GM21515 (cell line): ENCODE measurements around the gene NRP1.
"Not testable (repeated sequence)": the region's sequence is repeated elsewhere in the genome, so short reads cannot be mapped to it uniquely, and the experiment has no call there.

ENCODE experiments used
- ATAC-seq: cut with Tn5 transposase; IDR thresholded peaks from one replicate; pipeline ENCODE4 v1.9.1; 2021; ENCODE audit not compliant: unreplicated experiment

The NRP1 gene

GRCh38 chr10:33240931-33241330, 93.5 kb downstream of the NRP1 start:
- ATAC-seq: no peak

GRCh38 chr10:33240258-33240657, 94.2 kb downstream of the NRP1 start:
- ATAC-seq: no peak

GRCh38 chr10:33239257-33239656, 95.2 kb downstream of the NRP1 start:
- ATAC-seq: no peak

GRCh38 chr10:33238643-33239042, 95.8 kb downstream of the NRP1 start:
- ATAC-seq: no peak

GRCh38 chr10:33237736-33238624, 96.5 kb downstream of the NRP1 start:
- ATAC-seq: no peak

- ATAC-seq: no peak
Observed at GRCh38 chr10:33236916-33237315, 97.6 kb downstream of the NRP1 start.

GRCh38 chr10:33235951-33236350, 98.5 kb downstream of the NRP1 start:
- no peak for ATAC-seq

GRCh38 chr10:33235251-33235884, 99.1 kb downstream of the NRP1 start:
- no peak for ATAC-seq

- ATAC-seq: no peak
Observed at GRCh38 chr10:33234831-33235237, 99.6 kb downstream of the NRP1 start.

- no peak for ATAC-seq
Observed at GRCh38 chr10:33233635-33234034, 100.8 kb downstream of the NRP1 start.

- no peak for ATAC-seq
Observed at GRCh38 chr10:33233221-33233620, 101.2 kb downstream of the NRP1 start.

- ATAC-seq: no peak
Observed at GRCh38 chr10:33231621-33232350, 102.7 kb downstream of the NRP1 start.

GRCh38 chr10:33229949-33230267, 104.6 kb downstream of the NRP1 start:
- no peak for ATAC-seq

GRCh38 chr10:33229252-33229948, 105.1 kb downstream of the NRP1 start:
- no peak for ATAC-seq

GRCh38 chr10:33228426-33228825, 106.0 kb downstream of the NRP1 start:
- no peak for ATAC-seq

- ATAC-seq: no peak
Observed at GRCh38 chr10:33227489-33227888, 107.0 kb downstream of the NRP1 start.

- no peak for ATAC-seq
Observed at GRCh38 chr10:33224251-33224965, 110.1 kb downstream of the NRP1 start.

- no peak for ATAC-seq
Observed at GRCh38 chr10:33223326-33224000, 111.0 kb downstream of the NRP1 start.

GRCh38 chr10:33222304-33222703, 112.2 kb downstream of the NRP1 start:
- ATAC-seq: not testable (repeated sequence)

GRCh38 chr10:33217854-33218253, 116.6 kb downstream of the NRP1 start:
- no peak for ATAC-seq
